K562 (cell line): ENCODE measurements around the gene CST4. TPM values are rescaled to one million over a fixed set of nuclear protein-coding genes. Genes with fewer than 3 reads are reported as not detected.

Experiments used
- ARHGAP35 ChIP-seq: fragments of 450-650 bp; IDR thresholded peaks from 2 replicates; pipeline ENCODE4 v1.6.1; 2018; ENCODE audit not compliant: partially characterized antibody
- ATF3 ChIP-seq, 2 experiments: fragments of 450-650 bp in 1 of 2; sonication (generic) in 1 of 2; formaldehyde crosslinking in 1 of 2; IDR thresholded peaks in 1 of 2; conservative IDR thresholded peaks in 1 of 2; 2 replicates each; pipeline versions ENCODE4 v1.6.1 to v1.8.1; 2016 to 2023; ENCODE audit warnings: mild to moderate bottlenecking in 2 of 2, moderate library complexity in 2 of 2, inconsistent platforms in 1 of 2, missing genetic modification reagents in 1 of 2
- CBFA2T2 ChIP-seq: fragments of 450-650 bp; conservative IDR thresholded peaks from 2 replicates; pipeline ENCODE4 v1.6.1; 2017; ENCODE audit warnings: mild to moderate bottlenecking
- CEBPB ChIP-seq: fragments of 450-650 bp; IDR thresholded peaks from 2 replicates; pipeline ENCODE4 v1.6.1; 2016; ENCODE audit warnings: missing genetic modification characterization, missing compliant biosample characterization
- HLTF ChIP-seq: fragments of 450-650 bp; IDR thresholded peaks from 2 replicates; pipeline ENCODE4 v1.6.1; 2016
- IRF2 ChIP-seq: sonication (generic); formaldehyde crosslinking; IDR thresholded peaks from 2 replicates; pipeline ENCODE4 v1.8.1; 2022; ENCODE audit warnings: mild to moderate bottlenecking, missing genetic modification reagents
- RAD51 ChIP-seq: fragments of 450-650 bp; IDR thresholded peaks from 2 replicates; pipeline ENCODE4 v1.7.1; 2016; ENCODE audit warnings: low read depth, mild to moderate bottlenecking, borderline replicate concordance
- RBBP5 ChIP-seq: fragments of 200-600 bp; sonication (generic); IDR thresholded peaks from 2 replicates; pipeline ENCODE4 v1.6.1; 2012; ENCODE audit warnings: borderline replicate concordance, mild to moderate bottlenecking, low read length, control low read depth, inconsistent platforms; ENCODE audit not compliant: insufficient read depth, poor library complexity, severe bottlenecking
- RUNX1 ChIP-seq: sonication (generic); IDR thresholded peaks from 2 replicates; pipeline ENCODE4 v1.6.1; 2016; ENCODE audit warnings: antibody characterized with exemption, low read depth
- SMAD1 ChIP-seq: fragments of 150-350 bp; IDR thresholded peaks from 2 replicates; pipeline ENCODE4 v1.6.1; 2014; ENCODE audit warnings: low read length, low read depth; ENCODE audit not compliant: partially characterized antibody
- SMAD2 ChIP-seq: fragments of 150-350 bp; IDR thresholded peaks from 2 replicates; pipeline ENCODE4 v1.6.1; 2014; ENCODE audit warnings: low read depth, mild to moderate bottlenecking, low read length
- USF1 ChIP-seq: sonication (generic); formaldehyde crosslinking; IDR thresholded peaks from 2 replicates; pipeline ENCODE4 v1.9.0; 2022; ENCODE audit warnings: mild to moderate bottlenecking, missing genetic modification reagents
- ZNF518B ChIP-seq: fragments of 250-450 bp; sonication (Bioruptor Pico); IDR thresholded peaks from 2 replicates; pipeline ENCODE4 v1.5.0; 2021; ENCODE audit warnings: mild to moderate bottlenecking, moderate library complexity
- polyA plus RNA-seq, 8 experiments: library from polyadenylated mRNA; depleted of rRNA in 4 of 8; stranded (reverse) in 5 of 8; unstranded in 3 of 8; fragments of >200 nt; fragmentation: Nextera tagmentation in 2 of 8; fragmentation: Illumina TruSeq in 1 of 8; extraction: Ambion mirVana in 2 of 8; extraction: Trizol in 1 of 8; gene quantifications; 2 replicates each; pipeline versions ENCODE4 v1.2.1 to v1.2.3, GENCODE V29; 2011 to 2014; ENCODE audit warnings: inconsistent platforms in 1 of 8, missing spikeins in 1 of 8
- total RNA-seq, 7 experiments: library from RNA; depleted of rRNA in 6 of 7; stranded (reverse); fragments of >200 nt in 6 of 7; fragmentation: Illumina TruSeq in 2 of 7; extraction: Trizol in 2 of 7; gene quantifications; 2 replicates each; pipeline versions ENCODE4 v1.2.1 to v1.2.3, GENCODE V29; 2011 to 2021; ENCODE audit warnings: low replicate concordance in 1 of 7
- TF ChIP-seq, protein P1 (sequence below): fragments of 450-650 bp; IDR thresholded peaks from 2 replicates; pipeline ENCODE4 v1.6.1; 2017; ENCODE audit warnings: antibody characterized with exemption, mild to moderate bottlenecking
- TF ChIP-seq, protein P2 (sequence below): fragments of 250-450 bp; sonication (Bioruptor Pico); IDR thresholded peaks from 2 replicates; pipeline ENCODE4 v1.5.1; 2021; ENCODE audit warnings: mild to moderate bottlenecking

Gene CST4
- total and polyA plus RNA-seq, 9 of the 15 experiments (the other 6 are each of a cell fraction or from before 2014, with no cell fraction given): not detected

- TF ChIP-seq ZNF518B (no peak), RAD51 (peak; percentile 71), SMAD1 (no peak), SMAD2 (no peak), CBFA2T2 (0 out of 2 replicates have a peak, but pooled peaks have one; percentile 18), IRF2 (CRISPR knock-in tag) (no peak), RUNX1 (no peak), RBBP5 (peak; percentile 34), ATF3 (IDR thresholded peaks at IDR 0.05) (peak; percentile 90), ATF3 (CRISPR knock-in tag; conservative IDR thresholded peaks at IDR 0.05) (no peak), HLTF (peak; percentile 88; the same call in 1 of the 2 replicates), CEBPB (peak; percentile 61), USF1 (CRISPR knock-in tag) (peak; percentile 36; the same call in 1 of the 2 replicates), ARHGAP35 (peak; percentile 61)
- TF ChIP-seq, protein P1, sequence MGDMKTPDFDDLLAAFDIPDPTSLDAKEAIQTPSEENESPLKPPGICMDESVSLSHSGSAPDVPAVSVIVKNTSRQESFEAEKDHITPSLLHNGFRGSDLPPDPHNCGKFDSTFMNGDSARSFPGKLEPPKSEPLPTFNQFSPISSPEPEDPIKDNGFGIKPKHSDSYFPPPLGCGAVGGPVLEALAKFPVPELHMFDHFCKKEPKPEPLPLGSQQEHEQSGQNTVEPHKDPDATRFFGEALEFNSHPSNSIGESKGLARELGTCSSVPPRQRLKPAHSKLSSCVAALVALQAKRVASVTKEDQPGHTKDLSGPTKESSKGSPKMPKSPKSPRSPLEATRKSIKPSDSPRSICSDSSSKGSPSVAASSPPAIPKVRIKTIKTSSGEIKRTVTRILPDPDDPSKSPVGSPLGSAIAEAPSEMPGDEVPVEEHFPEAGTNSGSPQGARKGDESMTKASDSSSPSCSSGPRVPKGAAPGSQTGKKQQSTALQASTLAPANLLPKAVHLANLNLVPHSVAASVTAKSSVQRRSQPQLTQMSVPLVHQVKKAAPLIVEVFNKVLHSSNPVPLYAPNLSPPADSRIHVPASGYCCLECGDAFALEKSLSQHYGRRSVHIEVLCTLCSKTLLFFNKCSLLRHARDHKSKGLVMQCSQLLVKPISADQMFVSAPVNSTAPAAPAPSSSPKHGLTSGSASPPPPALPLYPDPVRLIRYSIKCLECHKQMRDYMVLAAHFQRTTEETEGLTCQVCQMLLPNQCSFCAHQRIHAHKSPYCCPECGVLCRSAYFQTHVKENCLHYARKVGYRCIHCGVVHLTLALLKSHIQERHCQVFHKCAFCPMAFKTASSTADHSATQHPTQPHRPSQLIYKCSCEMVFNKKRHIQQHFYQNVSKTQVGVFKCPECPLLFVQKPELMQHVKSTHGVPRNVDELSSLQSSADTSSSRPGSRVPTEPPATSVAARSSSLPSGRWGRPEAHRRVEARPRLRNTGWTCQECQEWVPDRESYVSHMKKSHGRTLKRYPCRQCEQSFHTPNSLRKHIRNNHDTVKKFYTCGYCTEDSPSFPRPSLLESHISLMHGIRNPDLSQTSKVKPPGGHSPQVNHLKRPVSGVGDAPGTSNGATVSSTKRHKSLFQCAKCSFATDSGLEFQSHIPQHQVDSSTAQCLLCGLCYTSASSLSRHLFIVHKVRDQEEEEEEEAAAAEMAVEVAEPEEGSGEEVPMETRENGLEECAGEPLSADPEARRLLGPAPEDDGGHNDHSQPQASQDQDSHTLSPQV: peak; percentile 54; the same call in 1 of the 2 replicates
- TF ChIP-seq, protein P2, sequence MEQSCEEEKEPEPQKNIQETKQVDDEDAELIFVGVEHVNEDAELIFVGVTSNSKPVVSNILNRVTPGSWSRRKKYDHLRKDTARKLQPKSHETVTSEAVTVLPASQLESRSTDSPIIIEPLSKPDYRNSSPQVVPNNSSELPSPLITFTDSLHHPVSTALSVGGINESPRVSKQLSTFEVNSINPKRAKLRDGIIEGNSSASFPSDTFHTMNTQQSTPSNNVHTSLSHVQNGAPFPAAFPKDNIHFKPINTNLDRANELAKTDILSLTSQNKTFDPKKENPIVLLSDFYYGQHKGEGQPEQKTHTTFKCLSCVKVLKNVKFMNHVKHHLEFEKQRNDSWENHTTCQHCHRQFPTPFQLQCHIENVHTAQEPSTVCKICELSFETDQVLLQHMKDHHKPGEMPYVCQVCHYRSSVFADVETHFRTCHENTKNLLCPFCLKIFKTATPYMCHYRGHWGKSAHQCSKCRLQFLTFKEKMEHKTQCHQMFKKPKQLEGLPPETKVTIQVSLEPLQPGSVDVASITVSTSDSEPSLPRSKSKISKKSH (CRISPR knock-in tag): no peak
Measured at GRCh38 chr20:23659989-23660837, 28.6 kb downstream of the CST4 start (continued).
